ENCODE measurements around the gene SHCBP1L.

Gene SHCBP1L

DNA sequence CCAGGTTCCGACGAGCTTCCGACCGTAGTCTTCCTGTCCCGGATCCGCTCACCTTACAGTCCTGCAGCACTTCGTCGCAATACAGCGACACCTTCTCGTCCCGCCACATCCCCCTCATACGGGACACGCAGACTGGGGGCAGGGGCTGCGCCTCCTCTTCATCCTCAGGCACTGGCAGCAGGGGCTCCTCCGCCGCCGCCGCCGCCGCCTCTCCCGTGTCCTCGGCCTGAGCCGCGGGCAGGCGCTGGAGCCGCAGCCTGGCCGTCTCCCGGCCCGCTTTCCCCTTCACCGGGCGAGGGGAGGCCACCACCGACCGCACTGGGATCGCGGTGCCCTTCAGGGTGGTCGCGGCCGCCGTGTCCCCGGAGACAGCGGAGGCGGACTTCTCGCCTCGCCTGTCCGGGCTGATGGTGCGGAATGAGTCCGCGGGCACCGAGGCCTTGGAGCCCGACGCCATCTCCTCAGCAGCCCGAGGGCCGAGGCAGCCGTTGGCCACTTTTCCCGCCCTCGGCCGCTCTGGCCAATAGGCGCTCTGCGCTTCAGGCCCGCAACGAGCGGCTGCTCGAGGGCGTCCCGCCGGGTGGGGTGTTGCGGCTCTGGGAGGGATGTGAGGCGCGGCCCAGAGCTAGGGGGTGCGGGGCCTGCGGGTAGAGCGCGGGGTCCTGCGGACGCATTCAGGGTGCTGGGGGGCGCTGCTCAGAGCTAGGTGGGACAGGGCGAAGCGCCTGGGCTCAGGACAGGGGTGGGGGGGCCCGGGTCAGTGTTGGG is at the start of gene SHCBP1L:
SHCBP1L (minus strand) TSS at position 490 of the 768 bp plus-strand sequence; CDS start at position 457, 33 bp downstream.
- no peak within 1 kb of the TSS for H3K27ac ChIP-seq (ENCODE audit: low read length)

DNA sequence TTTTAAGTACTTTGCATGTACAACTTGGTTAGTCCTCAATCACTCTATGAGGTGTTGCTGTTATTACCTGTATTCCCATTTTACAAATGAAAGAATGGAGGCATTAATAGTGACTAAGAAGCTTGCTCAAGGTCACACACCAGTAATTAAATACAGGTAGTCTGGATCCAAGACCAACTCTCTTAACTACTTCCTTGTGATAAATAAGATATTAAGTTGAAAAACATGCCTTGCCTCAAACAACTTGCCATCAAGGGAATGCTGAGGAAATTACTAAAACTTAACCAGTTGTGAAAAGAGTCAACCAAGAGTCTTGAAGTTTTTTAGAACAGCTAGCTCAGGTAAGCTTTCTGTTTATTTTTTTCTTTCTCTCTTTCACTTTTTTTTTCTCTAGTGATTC is 49.3 kb upstream of the SHCBP1L start:
- no peaks in the 10 kb centered on the region for H3K9me3 ChIP-seq (ENCODE audit: insufficient read depth, low read length, severe bottlenecking)
- no peak overlapping the region for H3K27ac ChIP-seq (ENCODE audit: low read length)
- H3K79me2 ChIP-seq (ENCODE audit: insufficient read depth, low read length): no peaks in the 10 kb centered on the region
- no peak overlapping the region for H3K9ac ChIP-seq (ENCODE audit: low read depth, low read length)
- no peak for ATAC-seq (ENCODE audit: insufficient read depth, low read depth)
- no peak overlapping the region for H2AFZ ChIP-seq (ENCODE audit: low read depth, low read length)
- no peak for DNase-seq
- peaks cover 9% of the 10 kb centered on the region for H3K27me3 ChIP-seq (ENCODE audit: insufficient read depth, low read length, poor library complexity)
- no peaks in the 10 kb centered on the region for H4K20me1 ChIP-seq (ENCODE audit: insufficient read depth, low read length)
- no peak overlapping the region for H3K4me3 ChIP-seq (ENCODE audit: low read depth in 1 of 2, low read length in 2 of 2)
- TF ChIP-seq, protein P1, sequence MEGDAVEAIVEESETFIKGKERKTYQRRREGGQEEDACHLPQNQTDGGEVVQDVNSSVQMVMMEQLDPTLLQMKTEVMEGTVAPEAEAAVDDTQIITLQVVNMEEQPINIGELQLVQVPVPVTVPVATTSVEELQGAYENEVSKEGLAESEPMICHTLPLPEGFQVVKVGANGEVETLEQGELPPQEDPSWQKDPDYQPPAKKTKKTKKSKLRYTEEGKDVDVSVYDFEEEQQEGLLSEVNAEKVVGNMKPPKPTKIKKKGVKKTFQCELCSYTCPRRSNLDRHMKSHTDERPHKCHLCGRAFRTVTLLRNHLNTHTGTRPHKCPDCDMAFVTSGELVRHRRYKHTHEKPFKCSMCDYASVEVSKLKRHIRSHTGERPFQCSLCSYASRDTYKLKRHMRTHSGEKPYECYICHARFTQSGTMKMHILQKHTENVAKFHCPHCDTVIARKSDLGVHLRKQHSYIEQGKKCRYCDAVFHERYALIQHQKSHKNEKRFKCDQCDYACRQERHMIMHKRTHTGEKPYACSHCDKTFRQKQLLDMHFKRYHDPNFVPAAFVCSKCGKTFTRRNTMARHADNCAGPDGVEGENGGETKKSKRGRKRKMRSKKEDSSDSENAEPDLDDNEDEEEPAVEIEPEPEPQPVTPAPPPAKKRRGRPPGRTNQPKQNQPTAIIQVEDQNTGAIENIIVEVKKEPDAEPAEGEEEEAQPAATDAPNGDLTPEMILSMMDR (IDR thresholded peaks at IDR 0.05; ENCODE audit: borderline replicate concordance, extremely low read depth, low read length, poor library complexity, severe bottlenecking): no peak
- TF ChIP-seq EZH2 (IDR thresholded peaks at IDR 0.05; ENCODE audit: borderline replicate concordance, low read depth, low read length, severe bottlenecking): no peak
- H3K4me1 ChIP-seq (ENCODE audit: insufficient read depth, low read length): no peaks in the 10 kb centered on the region
- H3K36me3 ChIP-seq (ENCODE audit: insufficient read depth, low read length): no peaks in the 10 kb centered on the region
- no peak overlapping the region for H3K4me2 ChIP-seq (ENCODE audit: insufficient read depth, low read length)

More for the DNA sequence above, at the start of gene SHCBP1L:
- no peaks in the 10 kb centered on the region for H4K20me1 ChIP-seq (ENCODE audit: insufficient read depth, low read length)
- ATAC-seq (ENCODE audit: insufficient read depth, low read depth) (no peak), DNase-seq (no peak)
- H3K4me3 ChIP-seq (ENCODE audit: low read depth in 1 of 2, low read length in 2 of 2): no peak within 1 kb of the TSS
- no peaks in the 10 kb centered on the region for H3K27me3 ChIP-seq (ENCODE audit: insufficient read depth, low read length, poor library complexity)
- no peaks in the 10 kb centered on the region for H3K79me2 ChIP-seq (ENCODE audit: insufficient read depth, low read length)
- no peaks in the 10 kb centered on the region for H3K4me1 ChIP-seq (ENCODE audit: insufficient read depth, low read length)
- TF ChIP-seq, protein P1 (IDR thresholded peaks at IDR 0.05; ENCODE audit: borderline replicate concordance, extremely low read depth, low read length, poor library complexity, severe bottlenecking): no peak
- TF ChIP-seq EZH2 (IDR thresholded peaks at IDR 0.05; ENCODE audit: borderline replicate concordance, low read depth, low read length, severe bottlenecking): no peak
- no peak within 1 kb of the TSS for H3K9ac ChIP-seq (ENCODE audit: low read depth, low read length)
- no peaks in the 10 kb centered on the region for H3K9me3 ChIP-seq (ENCODE audit: insufficient read depth, low read length, severe bottlenecking)
- H3K36me3 ChIP-seq (ENCODE audit: insufficient read depth, low read length): no peaks in the 10 kb centered on the region
- H2AFZ ChIP-seq (ENCODE audit: low read depth, low read length): no peak within 1 kb of the TSS
- H3K4me2 ChIP-seq (ENCODE audit: insufficient read depth, low read length): no peak within 1 kb of the TSS

DNA sequence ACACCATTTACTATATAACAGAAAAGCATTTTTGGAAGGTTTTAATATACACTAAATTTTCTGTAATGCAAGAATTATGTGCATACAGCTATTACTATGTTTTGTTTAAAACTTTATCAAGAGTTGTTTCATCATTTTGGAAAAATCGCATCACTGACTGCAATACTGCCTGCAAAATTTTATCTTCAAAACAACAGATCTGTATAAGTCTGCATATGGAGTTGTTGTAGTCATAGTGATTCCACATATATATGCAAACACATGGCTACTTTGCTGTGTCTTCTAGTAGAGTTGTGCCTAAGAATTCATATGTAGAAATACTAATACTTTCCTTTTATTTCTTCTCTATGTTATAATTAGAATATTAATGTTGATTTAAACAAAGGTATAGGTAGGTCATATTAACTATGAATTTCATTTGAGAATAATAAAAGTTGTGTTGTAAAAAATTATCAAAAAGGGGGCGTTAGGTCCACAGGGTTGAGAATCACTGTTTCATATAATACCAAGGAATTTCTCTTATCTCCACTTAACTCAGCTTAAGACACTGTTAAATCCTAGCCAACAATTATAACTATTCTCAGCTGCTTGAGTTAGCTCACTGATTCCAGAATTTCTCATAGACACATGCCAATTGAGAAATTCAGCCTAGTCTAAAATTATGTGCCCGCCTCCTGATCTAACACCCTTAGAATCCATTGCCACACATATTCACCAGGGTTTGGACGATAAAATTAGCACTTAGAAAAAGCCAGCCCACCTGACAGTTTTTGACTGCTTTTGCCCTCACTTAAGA is 47.4 kb upstream of the SHCBP1L start:
- no peak overlapping the region for H3K4me3 ChIP-seq (ENCODE audit: low read depth in 1 of 2, low read length in 2 of 2)
- no peaks in the 10 kb centered on the region for H3K79me2 ChIP-seq (ENCODE audit: insufficient read depth, low read length)
- H3K27me3 ChIP-seq (ENCODE audit: insufficient read depth, low read length, poor library complexity): peaks cover 14% of the 10 kb centered on the region
- no peak overlapping the region for H3K27ac ChIP-seq (ENCODE audit: low read length)
- no peaks in the 10 kb centered on the region for H3K36me3 ChIP-seq (ENCODE audit: insufficient read depth, low read length)
- no peak for TF ChIP-seq EZH2 (IDR thresholded peaks at IDR 0.05; ENCODE audit: borderline replicate concordance, low read depth, low read length, severe bottlenecking)
- TF ChIP-seq, protein P1 (IDR thresholded peaks at IDR 0.05; ENCODE audit: borderline replicate concordance, extremely low read depth, low read length, poor library complexity, severe bottlenecking): no peak
- H3K4me1 ChIP-seq (ENCODE audit: insufficient read depth, low read length): no peaks in the 10 kb centered on the region
- H3K4me2 ChIP-seq (ENCODE audit: insufficient read depth, low read length): no peak overlapping the region
- H4K20me1 ChIP-seq (ENCODE audit: insufficient read depth, low read length): no peaks in the 10 kb centered on the region
- H3K9ac ChIP-seq (ENCODE audit: low read depth, low read length): no peak overlapping the region
- ATAC-seq (ENCODE audit: insufficient read depth, low read depth): no peak
- H3K9me3 ChIP-seq (ENCODE audit: insufficient read depth, low read length, severe bottlenecking): no peaks in the 10 kb centered on the region
- no peak for DNase-seq
- H2AFZ ChIP-seq (ENCODE audit: low read depth, low read length): no peak overlapping the region
